Panc1 (cell line): Measurements from ENCODE around the gene GDF10. TPM values are rescaled to one million over a fixed set of nuclear protein-coding genes. Genes with fewer than 3 reads are reported as not detected.

ENCODE experiments used
- ATAC-seq: fragments of 200-7000 bp; cut with Tn5 transposase; 2 replicates; pipeline ENCODE4 v1.9.1; 2020; ENCODE audit warnings: mild to moderate bottlenecking, moderate library complexity
- BruUV-seq: library from RNA; stranded (reverse); fragments of 400-500 nt; replicated peaks from 2 replicates; lab custom pipeline; 2021; lab: Mats Ljungman, UMichigan
- CTCF ChIA-PET: fragments of 300-600 bp; sonication (Branson Sonifier 250); formaldehyde crosslinking; loops from one replicate; lab custom pipeline; 2022; ENCODE audit warnings: antibody characterized with exemption; lab: Charles Lee
- POLR2A ChIA-PET: fragments of 300-600 bp; sonication (Branson Sonifier 250); formaldehyde crosslinking; loops from one replicate; lab custom pipeline; 2022; ENCODE audit warnings: antibody characterized with exemption; lab: Charles Lee
- DNase-seq: peaks from one replicate; pipeline ENCODE4 v3.0.0-alpha.2; 2010; ENCODE audit warnings: low read depth, low spot score
- H3K27ac ChIP-seq: 2 replicates; pipeline ENCODE4 v1.5.1; 2011; ENCODE audit warnings: mild to moderate bottlenecking, low read length, inconsistent platforms
- H3K27me3 ChIP-seq: fragments of 200-500 bp; sonication (Bioruptor generic); 2 replicates; pipeline ENCODE4 v1.6.0; 2014; ENCODE audit warnings: low read length, inconsistent platforms; ENCODE audit not compliant: control insufficient read depth, insufficient read depth
- H3K36me3 ChIP-seq: fragments of 200-500 bp; sonication (Bioruptor generic); 2 replicates; pipeline ENCODE4 v1.5.1; 2014; ENCODE audit warnings: inconsistent platforms, mild to moderate bottlenecking, low read length, moderate library complexity; ENCODE audit not compliant: control insufficient read depth, insufficient read depth
- H3K4me1 ChIP-seq: 2 replicates; pipeline ENCODE4 v1.5.1; 2011; ENCODE audit warnings: inconsistent platforms, mild to moderate bottlenecking, low read length, moderate library complexity; ENCODE audit not compliant: control insufficient read depth, insufficient read depth
- H3K4me3 ChIP-seq, 2 experiments: 2 replicates each; pipeline ENCODE4 v1.5.1; 2011 to 2012; ENCODE audit warnings: low read depth in 2 of 2, low read length in 2 of 2, mild to moderate bottlenecking in 2 of 2, inconsistent platforms in 1 of 2, moderate library complexity in 1 of 2
- H3K9me3 ChIP-seq: fragments of 200-500 bp; sonication (Bioruptor generic); 2 replicates; pipeline ENCODE4 v1.5.1; 2014; ENCODE audit warnings: low read depth, mild to moderate bottlenecking, inconsistent platforms, low read length, moderate library complexity; ENCODE audit not compliant: control insufficient read depth, insufficient read depth
- POLR2AphosphoS5 ChIP-seq: IDR thresholded peaks from 2 replicates; pipeline ENCODE4 v1.6.1; 2012; ENCODE audit warnings: mild to moderate bottlenecking, low read depth, low read length, moderate library complexity
- REST ChIP-seq, 2 experiments: IDR thresholded peaks; 2 replicates each; pipeline ENCODE4 v1.6.1; 2011 to 2012; ENCODE audit warnings: low read depth in 2 of 2, control low read depth in 1 of 2, low read length in 1 of 2, mild to moderate bottlenecking in 1 of 2, moderate library complexity in 1 of 2; ENCODE audit not compliant: insufficient read depth in 1 of 2
- SIN3A ChIP-seq: IDR thresholded peaks from 2 replicates; pipeline ENCODE4 v1.6.1; 2012; ENCODE audit warnings: low read depth, mild to moderate bottlenecking, low read length, moderate library complexity, borderline replicate concordance; ENCODE audit not compliant: insufficient read depth
- TCF7L2 ChIP-seq: IDR thresholded peaks from 2 replicates; pipeline ENCODE4 v1.6.1; 2011; ENCODE audit warnings: mild to moderate bottlenecking, low read depth, low read length, inconsistent platforms
- in situ Hi-C: cut with HindIII; loops from 2 replicates; pipeline ENCODE4 v1.10.0; 2016; ENCODE audit warnings: low sequenced_read_pairs, low pct_unique_long_range_greater_than_20kb
- intact Hi-C: fragments of 100-400 bp; cut with micrococcal nuclease; formaldehyde crosslinking; loops from one replicate; pipeline ENCODE4 v1.10.0; 2022; ENCODE audit not compliant: unreplicated experiment
- total RNA-seq: library from RNA; stranded (reverse); gene quantifications from one replicate; pipeline ENCODE4 v1.2.1, GENCODE V29; 2021; ENCODE audit not compliant: unreplicated experiment
- TF ChIP-seq, protein P1 (sequence below): fragments of 450-650 bp; IDR thresholded peaks from 2 replicates; pipeline ENCODE4 v1.5.1; 2017; ENCODE audit warnings: mild to moderate bottlenecking

GDF10 gene
- total RNA-seq, 1 experiment from 2014 or later: 1.2 TPM

DNA sequence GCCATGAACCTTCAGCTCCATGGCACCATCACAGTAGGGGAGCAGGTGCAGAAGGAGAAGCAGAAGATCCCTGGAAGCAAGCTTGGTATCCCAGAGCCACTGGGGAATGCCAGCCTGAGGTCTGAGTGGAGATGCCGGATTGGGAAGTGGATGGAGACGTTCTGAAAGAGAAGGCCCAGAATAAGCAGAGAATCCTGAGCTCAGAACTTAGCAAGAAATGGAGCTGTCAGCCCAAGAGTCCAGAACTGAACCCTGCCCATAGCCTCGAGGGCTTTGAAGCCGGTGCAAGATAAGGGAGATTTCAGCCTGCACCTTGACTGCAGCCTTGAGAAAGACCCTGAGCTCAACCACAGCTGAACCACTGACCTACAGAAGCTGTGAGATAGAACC, 13.9 kb upstream of the GDF10 start:
- BruUV-seq: no TSS peak
- in situ Hi-C loops (no loop called here), intact Hi-C loops (no loop called here)
- CTCF ChIA-PET: interaction anchor here (0.6 kb wide), 1 partner anchor 688 kb away, joined by 8 read pairs; no protein-coding TSS in a partner anchor
- POLR2A ChIA-PET: no interaction called here
- Histone ChIP-seq H3K4me1 (no peaks in the 10 kb centered on the region), H3K4me3 (no peak overlapping the region), H3K27me3 (peaks cover under 1% of the 10 kb centered on the region; the same call in 1 of the 2 replicates), H3K9me3 (no peaks in the 10 kb centered on the region), H3K27ac (no peak overlapping the region), H3K36me3 (no peaks in the 10 kb centered on the region)
- no peak for ATAC-seq
- DNase-seq: no peak
- TF ChIP-seq TCF7L2 (no peak), REST (IDR thresholded peaks at IDR 0.05; ENCODE audit: insufficient read depth in 1 of 2, low read depth in 2 of 2, low read length in 1 of 2) (no peak), POLR2AphosphoS5 (no peak), SIN3A (no peak)
- TF ChIP-seq, protein P1, sequence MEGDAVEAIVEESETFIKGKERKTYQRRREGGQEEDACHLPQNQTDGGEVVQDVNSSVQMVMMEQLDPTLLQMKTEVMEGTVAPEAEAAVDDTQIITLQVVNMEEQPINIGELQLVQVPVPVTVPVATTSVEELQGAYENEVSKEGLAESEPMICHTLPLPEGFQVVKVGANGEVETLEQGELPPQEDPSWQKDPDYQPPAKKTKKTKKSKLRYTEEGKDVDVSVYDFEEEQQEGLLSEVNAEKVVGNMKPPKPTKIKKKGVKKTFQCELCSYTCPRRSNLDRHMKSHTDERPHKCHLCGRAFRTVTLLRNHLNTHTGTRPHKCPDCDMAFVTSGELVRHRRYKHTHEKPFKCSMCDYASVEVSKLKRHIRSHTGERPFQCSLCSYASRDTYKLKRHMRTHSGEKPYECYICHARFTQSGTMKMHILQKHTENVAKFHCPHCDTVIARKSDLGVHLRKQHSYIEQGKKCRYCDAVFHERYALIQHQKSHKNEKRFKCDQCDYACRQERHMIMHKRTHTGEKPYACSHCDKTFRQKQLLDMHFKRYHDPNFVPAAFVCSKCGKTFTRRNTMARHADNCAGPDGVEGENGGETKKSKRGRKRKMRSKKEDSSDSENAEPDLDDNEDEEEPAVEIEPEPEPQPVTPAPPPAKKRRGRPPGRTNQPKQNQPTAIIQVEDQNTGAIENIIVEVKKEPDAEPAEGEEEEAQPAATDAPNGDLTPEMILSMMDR: no peak

DNA sequence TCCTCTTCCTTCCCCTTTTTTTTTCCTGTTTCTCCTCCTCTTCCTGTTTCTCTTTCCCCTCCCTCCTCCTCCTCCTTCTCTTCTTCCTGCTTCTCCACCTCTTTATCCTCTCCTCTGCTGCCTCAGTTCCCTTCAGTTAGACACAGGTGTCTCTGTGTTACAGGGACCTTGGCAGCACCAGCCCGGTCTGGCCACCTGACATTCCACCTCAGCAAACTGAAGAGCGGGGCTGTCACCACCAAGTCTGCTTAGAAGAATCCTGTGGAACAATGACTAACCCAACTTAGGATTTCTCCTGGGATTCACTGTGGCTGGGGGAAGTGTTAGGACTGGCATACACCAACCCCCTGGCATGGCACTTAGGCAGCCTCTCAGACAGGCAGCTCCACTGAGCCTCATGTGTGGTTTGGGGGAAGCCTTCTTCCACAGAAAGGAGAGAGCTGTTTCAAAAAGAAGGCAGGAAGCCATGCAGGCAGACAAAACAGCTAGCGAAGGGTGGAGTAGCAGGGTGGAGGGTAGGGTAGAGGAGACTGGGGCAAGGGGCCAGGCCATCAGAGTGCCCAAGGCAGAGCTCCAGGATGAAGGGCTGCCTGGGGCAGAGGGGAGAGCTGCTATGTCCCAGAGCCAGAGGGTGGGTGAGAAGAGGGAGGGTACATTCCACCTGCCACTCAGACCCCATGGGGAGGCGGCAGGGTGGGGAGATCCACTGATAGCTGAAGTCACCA, 13.2 kb upstream of the GDF10 start:
- H3K4me1 ChIP-seq: no peaks in the 10 kb centered on the region
- CTCF ChIA-PET: interaction anchor here (0.5 to 0.6 kb wide), 2 partner anchors 116 to 688 kb away, joined by 6 to 8 read pairs; no protein-coding TSS in a partner anchor
- DNase-seq: no peak

More for the DNA sequence above, 13.2 kb upstream of the GDF10 start:
- no peak; the same call in 1 of the 2 replicates for ATAC-seq
- intact Hi-C loops: no loop called here
- Histone ChIP-seq H3K27me3 (peaks cover 3% of the 10 kb centered on the region; the same call in 1 of the 2 replicates), H3K4me3 (no peak overlapping the region), H3K27ac (no peak overlapping the region), H3K36me3 (no peaks in the 10 kb centered on the region), H3K9me3 (no peaks in the 10 kb centered on the region)
- no peak for TF ChIP-seq POLR2AphosphoS5
- no peak for TF ChIP-seq REST (IDR thresholded peaks at IDR 0.05; ENCODE audit: insufficient read depth in 1 of 2, low read depth in 2 of 2, low read length in 1 of 2)
- TF ChIP-seq, protein P1: no peak
- POLR2A ChIA-PET: no interaction called here
- no TSS peak for BruUV-seq
- in situ Hi-C loops: no loop called here
